Activated naive CD8-positive, alpha-beta T cell (primary cell): ENCODE measurements around the gene GGT6.

Experiments used
- H3K27ac Mint-ChIP-seq: one replicate; pipeline ENCODE4 v1.8.0; 2021; ENCODE audit warnings: mixed read lengths
- H3K27me3 Mint-ChIP-seq: one replicate; pipeline ENCODE4 v1.8.0; 2021; ENCODE audit warnings: mixed read lengths
- H3K36me3 Mint-ChIP-seq: one replicate; pipeline ENCODE4 v1.8.0; 2021; ENCODE audit warnings: mixed read lengths
- H3K4me1 Mint-ChIP-seq: one replicate; pipeline ENCODE4 v1.8.0; 2021; ENCODE audit warnings: low read depth, mixed read lengths
- H3K4me3 Mint-ChIP-seq: one replicate; pipeline ENCODE4 v1.8.0; 2021; ENCODE audit warnings: mild to moderate bottlenecking, mixed read lengths
- H3K9me3 Mint-ChIP-seq: one replicate; pipeline ENCODE4 v1.8.0; 2021; ENCODE audit warnings: low read depth, mixed read lengths

GGT6 gene

DNA sequence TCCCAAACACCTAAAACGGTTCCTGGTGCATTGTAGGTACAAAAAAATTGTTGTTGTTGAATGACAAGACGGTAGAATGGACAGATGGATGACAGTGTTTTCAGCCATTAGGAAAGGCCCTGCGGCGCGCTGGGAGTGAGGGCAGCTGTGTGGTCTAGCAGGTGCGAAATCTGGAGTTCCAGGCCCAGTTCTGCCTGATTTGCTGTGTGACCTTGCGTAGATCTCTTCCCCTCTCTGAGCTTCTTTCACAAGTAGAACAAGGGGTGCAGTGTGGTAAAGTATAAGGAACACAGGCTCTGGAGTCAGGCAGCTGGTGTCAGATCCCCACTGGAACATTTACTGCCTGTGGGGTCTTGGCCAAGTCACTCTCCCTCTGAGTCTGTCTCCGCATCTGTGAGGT lies 36.4 kb downstream of the GGT6 start:
- no peak overlapping the region for H3K4me3 Mint-ChIP-seq
- no peaks in the 10 kb centered on the region for H3K27me3 Mint-ChIP-seq
- no peaks in the 10 kb centered on the region for H3K9me3 Mint-ChIP-seq
- H3K4me1 Mint-ChIP-seq, result no peaks in the 10 kb centered on the region
- H3K27ac Mint-ChIP-seq, result no peak overlapping the region
- H3K36me3 Mint-ChIP-seq, result no peaks in the 10 kb centered on the region

DNA sequence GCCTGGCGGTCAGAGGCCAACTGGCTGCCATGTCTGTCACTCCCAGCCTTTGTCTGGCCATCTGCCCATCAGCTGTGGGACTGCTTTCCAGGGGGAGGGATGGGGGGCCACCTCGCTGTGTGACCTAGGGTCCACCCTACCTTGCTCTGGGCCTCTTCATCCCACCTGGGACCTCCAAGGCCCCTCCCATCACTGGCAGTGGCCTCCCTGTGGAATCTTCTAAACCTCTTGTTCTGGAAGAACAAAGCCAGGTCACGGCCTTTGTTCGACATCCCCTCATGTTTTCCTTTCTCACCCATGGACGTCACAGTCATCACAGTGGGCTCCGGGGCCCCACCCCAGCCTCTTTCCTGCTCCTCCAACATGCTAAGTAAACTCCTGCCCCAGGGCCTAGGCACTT lies 37.7 kb downstream of the GGT6 start:
- Mint-ChIP-seq H3K4me1 (no peaks in the 10 kb centered on the region), H3K36me3 (no peaks in the 10 kb centered on the region), H3K27me3 (no peaks in the 10 kb centered on the region), H3K27ac (no peak overlapping the region), H3K4me3 (no peak overlapping the region), H3K9me3 (no peaks in the 10 kb centered on the region)

DNA sequence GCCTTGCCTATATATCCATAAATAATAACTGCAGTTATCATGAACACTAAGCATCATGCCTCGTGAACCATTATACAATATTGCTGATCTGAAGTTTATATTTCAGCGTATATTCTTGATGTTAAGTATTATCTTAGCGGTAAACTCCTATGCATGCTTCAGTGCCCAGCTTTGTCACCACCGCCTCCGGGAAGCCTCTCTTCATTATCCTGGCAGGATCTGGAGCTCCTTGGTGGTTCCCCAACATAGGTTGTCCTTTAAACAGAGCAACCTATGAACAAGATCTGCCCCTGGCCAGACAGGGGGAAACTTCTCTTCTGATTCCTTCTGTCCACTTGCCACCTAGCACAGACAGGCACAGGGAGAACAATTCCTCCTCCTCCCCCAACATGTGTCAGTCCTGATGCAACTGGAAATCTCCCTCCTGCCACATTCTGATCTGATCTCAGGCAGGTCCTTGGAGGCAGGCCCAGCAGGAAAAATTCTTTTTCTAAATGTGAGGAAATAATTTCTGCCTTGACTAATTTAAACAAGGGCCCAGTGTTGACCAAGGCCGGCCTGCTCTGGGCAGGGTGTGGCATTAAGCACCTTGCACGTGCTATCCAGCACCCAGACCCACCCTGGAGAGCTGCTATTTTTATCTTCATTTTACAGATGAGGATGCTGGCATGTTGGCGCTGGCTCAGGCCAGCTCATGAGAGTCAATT lies 39.3 kb downstream of the GGT6 start:
- Mint-ChIP-seq H3K4me3 (no peak overlapping the region), H3K9me3 (no peaks in the 10 kb centered on the region), H3K27ac (no peak overlapping the region), H3K27me3 (no peaks in the 10 kb centered on the region), H3K36me3 (no peaks in the 10 kb centered on the region), H3K4me1 (no peaks in the 10 kb centered on the region)

GRCh38 chr17:4520060-4520893 lies 40.1 kb downstream of the GGT6 start:
- no peak overlapping the region for H3K27ac Mint-ChIP-seq
- H3K9me3 Mint-ChIP-seq, result no peaks in the 10 kb centered on the region
- H3K4me3 Mint-ChIP-seq, result no peak overlapping the region

DNA sequence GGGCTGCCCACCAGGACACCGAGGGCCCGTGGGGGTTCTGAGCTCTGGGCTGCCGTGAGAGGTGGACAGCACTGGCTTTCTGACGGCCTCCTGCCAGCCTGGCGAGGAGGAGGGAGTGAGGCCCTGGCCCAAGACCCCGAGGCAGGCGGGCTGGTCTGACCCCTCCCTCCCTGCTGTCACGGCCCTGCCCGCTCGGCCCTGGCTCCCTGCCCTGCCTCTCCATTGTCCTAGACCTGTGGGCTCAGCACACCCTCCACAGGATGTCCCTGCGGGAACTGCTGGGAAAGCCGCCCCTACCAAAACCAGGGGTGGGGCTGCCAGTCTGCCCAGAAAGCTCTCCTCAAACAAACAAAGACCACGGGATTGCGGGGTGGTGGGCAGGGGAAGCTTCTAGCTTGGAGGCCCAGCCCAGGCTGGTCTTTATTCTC lies 41.0 kb downstream of the GGT6 start:
- H3K27me3 Mint-ChIP-seq, result no peaks in the 10 kb centered on the region
- H3K27ac Mint-ChIP-seq, result no peak overlapping the region
- no peaks in the 10 kb centered on the region for H3K9me3 Mint-ChIP-seq

More at GRCh38 chr17:4520060-4520893, 40.1 kb downstream of the GGT6 start:
- Mint-ChIP-seq H3K36me3 (no peaks in the 10 kb centered on the region), H3K27me3 (no peaks in the 10 kb centered on the region), H3K4me1 (no peaks in the 10 kb centered on the region)

DNA sequence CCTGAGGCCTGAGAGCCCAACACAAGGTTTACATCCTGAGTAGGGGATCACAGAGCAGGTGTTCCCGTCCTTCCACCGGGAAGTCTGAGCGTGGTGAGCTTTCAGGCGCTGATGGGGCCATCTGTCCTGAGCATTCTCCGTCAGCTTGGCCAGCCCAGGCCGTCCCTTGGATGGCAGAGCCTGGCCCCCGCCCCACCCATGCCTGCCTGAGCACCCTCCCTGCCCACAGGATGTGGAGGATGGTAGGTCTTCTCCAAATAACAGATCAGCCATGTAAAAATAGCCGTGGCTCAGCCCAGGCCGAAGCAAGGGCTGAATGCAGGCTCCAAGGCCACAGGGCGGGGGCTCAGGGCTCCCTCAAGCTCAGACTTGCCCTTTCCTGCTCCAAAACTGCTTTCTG lies 41.5 kb downstream of the GGT6 start:
- Mint-ChIP-seq H3K36me3 (no peaks in the 10 kb centered on the region), H3K27ac (no peak overlapping the region), H3K9me3 (no peaks in the 10 kb centered on the region), H3K27me3 (no peaks in the 10 kb centered on the region), H3K4me3 (no peak overlapping the region), H3K4me1 (no peaks in the 10 kb centered on the region)

More for the DNA sequence above, 41.0 kb downstream of the GGT6 start:
- H3K4me3 Mint-ChIP-seq, result no peak overlapping the region
- H3K36me3 Mint-ChIP-seq, result no peaks in the 10 kb centered on the region
- H3K4me1 Mint-ChIP-seq, result no peaks in the 10 kb centered on the region

DNA sequence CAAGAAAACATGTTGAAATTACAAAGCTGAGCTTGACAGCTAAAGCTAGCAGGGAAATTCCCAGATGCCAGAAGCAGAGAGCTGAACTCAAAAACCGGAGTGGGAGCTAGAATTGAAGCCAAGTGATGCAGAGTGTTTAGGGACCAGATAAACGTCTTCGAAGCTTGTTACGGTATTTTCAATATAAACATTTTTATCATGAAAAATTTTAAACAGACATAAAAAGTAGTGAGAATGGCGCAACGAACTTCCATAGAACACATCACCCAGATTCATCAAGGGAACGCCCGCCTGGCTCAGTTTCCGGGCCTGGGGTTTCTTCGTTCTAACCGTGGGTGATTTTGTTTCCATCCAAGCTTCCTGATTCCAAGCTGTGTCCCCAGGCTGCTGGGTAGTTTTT lies 43.6 kb downstream of the GGT6 start:
- H3K4me3 Mint-ChIP-seq, result no peak overlapping the region
- no peaks in the 10 kb centered on the region for H3K36me3 Mint-ChIP-seq
- no peaks in the 10 kb centered on the region for H3K9me3 Mint-ChIP-seq
- H3K27me3 Mint-ChIP-seq, result no peaks in the 10 kb centered on the region
- H3K4me1 Mint-ChIP-seq, result no peaks in the 10 kb centered on the region
- H3K27ac Mint-ChIP-seq, result no peak overlapping the region

GRCh38 chr17:4515501-4515900 lies 44.9 kb downstream of the GGT6 start:
- no peaks in the 10 kb centered on the region for H3K4me1 Mint-ChIP-seq
- no peaks in the 10 kb centered on the region for H3K27me3 Mint-ChIP-seq
- no peak overlapping the region for H3K4me3 Mint-ChIP-seq
- H3K36me3 Mint-ChIP-seq, result no peaks in the 10 kb centered on the region
- no peak overlapping the region for H3K27ac Mint-ChIP-seq
- H3K9me3 Mint-ChIP-seq, result no peaks in the 10 kb centered on the region

DNA sequence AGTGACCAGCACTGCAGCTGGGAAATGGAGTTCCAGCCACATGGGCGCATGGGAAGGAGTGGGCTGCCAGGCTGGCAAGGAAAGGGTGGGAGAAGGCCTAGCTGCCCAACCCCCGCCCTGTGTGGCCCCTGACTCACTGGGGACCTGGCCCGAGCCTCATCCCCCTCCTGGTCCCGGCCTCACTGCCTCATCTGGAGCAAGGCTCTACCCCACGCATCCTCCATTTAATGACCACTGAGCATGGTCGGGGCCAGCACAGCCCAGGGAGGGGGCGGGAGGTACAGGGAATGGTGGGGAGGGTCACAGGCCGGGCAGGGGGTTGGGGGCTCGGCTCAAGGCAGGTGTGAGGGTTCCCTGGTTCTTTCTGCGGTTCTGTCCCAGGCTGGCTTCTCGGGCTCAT lies 45.6 kb downstream of the GGT6 start:
- Mint-ChIP-seq H3K27me3 (no peaks in the 10 kb centered on the region), H3K36me3 (no peaks in the 10 kb centered on the region), H3K4me3 (no peak overlapping the region), H3K27ac (no peak overlapping the region), H3K4me1 (peaks cover under 1% of the 10 kb centered on the region), H3K9me3 (no peaks in the 10 kb centered on the region)

DNA sequence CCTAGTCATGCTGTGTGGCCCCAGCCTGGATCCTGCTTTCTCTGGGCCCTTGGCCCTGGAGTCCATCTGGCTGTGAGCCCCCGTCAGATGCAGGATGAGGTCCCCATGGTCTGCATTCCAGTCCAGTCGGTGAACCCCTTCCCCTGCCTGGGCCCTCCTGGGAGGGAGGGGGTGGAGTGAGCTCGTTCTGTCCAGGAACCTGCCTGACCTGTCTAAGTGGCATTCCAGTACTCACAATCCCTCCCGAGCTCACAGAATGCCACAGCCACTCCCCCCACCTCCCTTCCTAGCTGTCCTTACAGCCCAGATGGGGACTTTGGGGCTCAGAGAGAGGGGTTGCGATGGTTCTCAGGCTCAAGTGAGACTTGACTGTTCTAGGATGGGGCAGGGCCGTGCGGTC lies 46.2 kb downstream of the GGT6 start:
- no peaks in the 10 kb centered on the region for H3K27me3 Mint-ChIP-seq
- H3K9me3 Mint-ChIP-seq, result no peaks in the 10 kb centered on the region
- no peak overlapping the region for H3K27ac Mint-ChIP-seq
- no peaks in the 10 kb centered on the region for H3K36me3 Mint-ChIP-seq
- H3K4me1 Mint-ChIP-seq, result peaks cover 6% of the 10 kb centered on the region
- no peak overlapping the region for H3K4me3 Mint-ChIP-seq

GRCh38 chr17:4513113-4514032 lies 47.0 kb downstream of the GGT6 start:
- Mint-ChIP-seq H3K27me3 (no peaks in the 10 kb centered on the region), H3K27ac (no peak overlapping the region), H3K36me3 (no peaks in the 10 kb centered on the region), H3K4me1 (peaks cover 14% of the 10 kb centered on the region), H3K4me3 (no peak overlapping the region), H3K9me3 (no peaks in the 10 kb centered on the region)

DNA sequence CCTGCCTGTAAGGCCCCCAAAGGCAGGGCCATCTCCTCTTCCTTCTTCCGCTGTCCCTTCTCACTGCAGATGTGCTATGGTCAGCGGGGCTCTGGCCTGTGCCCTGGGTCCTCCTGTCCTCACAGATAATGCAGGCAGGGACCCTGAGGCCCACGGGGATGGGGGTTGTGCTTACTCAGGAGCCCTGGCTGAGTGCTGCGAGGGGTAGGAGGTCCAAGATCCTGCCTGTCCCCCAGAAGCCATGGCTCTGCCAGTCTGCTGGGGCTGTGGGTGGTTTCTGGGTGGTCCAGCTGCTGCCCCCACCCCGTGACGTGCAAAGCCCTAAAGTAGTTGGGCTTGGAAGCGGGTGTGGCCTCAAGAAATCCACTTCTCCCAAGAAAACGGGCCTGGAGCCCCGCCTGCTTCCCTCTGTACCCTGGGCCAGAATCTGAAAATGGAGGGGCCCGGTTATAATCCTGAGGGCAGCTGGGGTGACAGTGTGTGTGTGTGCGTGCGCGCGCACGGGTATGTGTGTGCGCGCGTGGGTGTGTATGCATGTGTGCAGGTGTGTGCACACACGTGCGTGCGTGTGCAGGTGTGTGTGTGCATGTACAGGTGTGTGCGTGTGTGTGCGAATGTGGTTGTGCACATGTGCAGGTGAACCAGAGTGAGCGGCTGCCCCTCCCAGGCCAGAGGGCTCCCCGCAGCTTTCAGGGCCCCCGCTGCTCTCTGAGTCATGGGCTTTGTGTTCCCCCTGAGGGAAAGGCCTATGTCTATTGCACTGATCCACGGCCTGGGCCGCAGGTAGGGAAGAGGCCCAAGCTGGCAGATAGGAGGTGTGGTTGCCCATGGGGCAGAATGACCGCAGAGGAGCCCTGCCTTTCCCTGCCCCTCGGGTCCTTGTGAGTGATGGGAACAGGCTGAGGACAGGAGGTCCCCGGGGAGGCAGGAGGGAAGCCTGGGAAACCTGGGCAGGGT lies 47.9 kb downstream of the GGT6 start:
- Mint-ChIP-seq H3K36me3 (no peaks in the 10 kb centered on the region), H3K9me3 (no peaks in the 10 kb centered on the region), H3K4me3 (no peak overlapping the region), H3K27ac (no peak overlapping the region), H3K27me3 (no peaks in the 10 kb centered on the region), H3K4me1 (peaks cover 17% of the 10 kb centered on the region)

- Mint-ChIP-seq H3K27ac (no peak overlapping the region), H3K27me3 (no peaks in the 10 kb centered on the region), H3K4me1 (peaks cover 17% of the 10 kb centered on the region), H3K4me3 (no peak overlapping the region), H3K36me3 (no peaks in the 10 kb centered on the region), H3K9me3 (no peaks in the 10 kb centered on the region)
Measured at GRCh38 chr17:4511199-4511932, 49.0 kb downstream of the GGT6 start.

DNA sequence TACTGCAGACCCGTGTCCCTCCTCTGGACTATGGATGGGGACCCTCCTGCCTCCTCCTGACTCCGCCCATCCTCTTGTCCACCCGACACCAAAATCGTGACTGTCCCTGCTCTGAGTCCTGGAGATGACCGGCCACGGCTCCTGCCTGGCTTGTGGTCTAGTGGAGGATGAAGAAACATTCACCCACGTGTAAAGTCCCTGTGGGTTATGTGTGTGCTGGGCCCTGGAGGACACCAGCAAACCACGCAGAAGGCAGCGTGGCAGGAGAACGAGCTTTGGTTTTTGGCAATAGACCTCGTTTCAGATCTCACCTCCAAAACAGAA lies 49.8 kb downstream of the GGT6 start:
- H3K9me3 Mint-ChIP-seq, result no peaks in the 10 kb centered on the region
- no peak overlapping the region for H3K4me3 Mint-ChIP-seq
- H3K4me1 Mint-ChIP-seq, result peaks cover 17% of the 10 kb centered on the region
- H3K36me3 Mint-ChIP-seq, result no peaks in the 10 kb centered on the region
- no peak overlapping the region for H3K27ac Mint-ChIP-seq
- no peaks in the 10 kb centered on the region for H3K27me3 Mint-ChIP-seq
